Measurements from ENCODE around the gene SMIM13.

The SMIM13 gene

DNA sequence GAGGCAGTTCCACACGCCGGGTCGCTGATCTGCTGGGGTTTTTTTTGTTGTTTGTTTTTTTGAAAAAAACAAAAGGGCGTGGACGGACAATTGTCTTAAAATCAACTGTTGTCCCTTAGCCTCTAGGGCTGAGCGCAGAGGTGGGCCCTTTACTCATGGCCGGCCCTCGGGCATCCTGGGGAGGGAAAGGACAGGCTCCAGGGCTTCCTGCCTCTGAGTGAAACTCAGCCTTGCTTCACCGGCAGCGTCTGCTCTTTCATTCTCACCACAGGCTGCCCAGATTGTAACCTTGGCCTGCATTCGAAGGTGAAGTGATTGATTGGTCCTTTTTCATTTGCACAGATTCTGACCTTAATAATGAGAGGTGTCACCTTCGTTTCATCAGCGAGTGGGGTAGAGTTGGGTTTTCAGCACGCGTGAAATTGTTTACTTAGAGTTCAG is 797 bp downstream of the SMIM13 start:
- H3K4me3 ChIP-seq (ENCODE audit: low read depth, low read length): peak overlapping the region; percentile 85
- TF ChIP-seq, protein P1, sequence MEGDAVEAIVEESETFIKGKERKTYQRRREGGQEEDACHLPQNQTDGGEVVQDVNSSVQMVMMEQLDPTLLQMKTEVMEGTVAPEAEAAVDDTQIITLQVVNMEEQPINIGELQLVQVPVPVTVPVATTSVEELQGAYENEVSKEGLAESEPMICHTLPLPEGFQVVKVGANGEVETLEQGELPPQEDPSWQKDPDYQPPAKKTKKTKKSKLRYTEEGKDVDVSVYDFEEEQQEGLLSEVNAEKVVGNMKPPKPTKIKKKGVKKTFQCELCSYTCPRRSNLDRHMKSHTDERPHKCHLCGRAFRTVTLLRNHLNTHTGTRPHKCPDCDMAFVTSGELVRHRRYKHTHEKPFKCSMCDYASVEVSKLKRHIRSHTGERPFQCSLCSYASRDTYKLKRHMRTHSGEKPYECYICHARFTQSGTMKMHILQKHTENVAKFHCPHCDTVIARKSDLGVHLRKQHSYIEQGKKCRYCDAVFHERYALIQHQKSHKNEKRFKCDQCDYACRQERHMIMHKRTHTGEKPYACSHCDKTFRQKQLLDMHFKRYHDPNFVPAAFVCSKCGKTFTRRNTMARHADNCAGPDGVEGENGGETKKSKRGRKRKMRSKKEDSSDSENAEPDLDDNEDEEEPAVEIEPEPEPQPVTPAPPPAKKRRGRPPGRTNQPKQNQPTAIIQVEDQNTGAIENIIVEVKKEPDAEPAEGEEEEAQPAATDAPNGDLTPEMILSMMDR (IDR thresholded peaks at IDR 0.05; ENCODE audit: low read depth, low read length): no peak

DNA sequence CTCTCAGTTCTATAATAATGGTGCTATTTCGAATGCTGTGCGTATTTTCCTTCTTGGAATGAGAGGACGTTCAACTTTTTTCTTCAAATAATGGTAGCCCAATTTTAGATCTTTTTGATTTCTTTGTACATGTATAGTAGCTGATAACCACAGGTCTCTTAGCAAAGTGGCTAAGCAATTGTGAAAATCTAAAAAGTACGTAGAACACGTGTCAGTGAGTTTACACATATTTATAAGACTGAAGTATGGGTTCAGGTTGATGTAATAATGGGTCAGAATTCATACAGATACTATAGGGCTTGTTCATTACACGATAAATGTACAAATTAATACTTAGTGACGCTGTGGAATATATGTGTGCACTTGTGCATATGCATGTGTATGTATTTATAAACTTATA is 1.3 kb downstream of the SMIM13 start:
- H3K4me3 ChIP-seq (ENCODE audit: low read depth, low read length): peak overlapping the region; percentile 85
- TF ChIP-seq, protein P1 (IDR thresholded peaks at IDR 0.05; ENCODE audit: low read depth, low read length): no peak

DNA sequence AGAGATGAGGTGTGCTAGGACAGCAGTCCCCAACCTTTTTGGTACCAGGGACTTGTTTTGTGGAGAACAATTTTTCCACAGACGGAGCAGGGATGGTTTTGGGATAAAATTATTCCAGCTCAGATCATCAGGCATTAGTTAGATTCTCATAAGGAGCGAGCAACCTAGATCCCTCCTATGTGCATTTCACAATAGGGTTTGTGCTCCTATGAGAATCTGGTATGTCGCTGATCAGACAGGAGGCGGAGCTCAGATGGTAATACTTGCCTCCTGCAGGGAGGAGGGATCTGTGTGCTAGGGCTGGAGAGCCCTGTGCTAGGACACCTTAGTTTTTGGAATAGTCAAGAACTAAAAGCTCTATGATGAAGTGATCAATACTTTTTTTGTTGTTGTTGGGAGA is 2.5 kb downstream of the SMIM13 start:
- TF ChIP-seq, protein P1 (IDR thresholded peaks at IDR 0.05; ENCODE audit: low read depth, low read length): no peak
- H3K4me3 ChIP-seq (ENCODE audit: low read depth, low read length): peak overlapping the region; percentile 85

DNA sequence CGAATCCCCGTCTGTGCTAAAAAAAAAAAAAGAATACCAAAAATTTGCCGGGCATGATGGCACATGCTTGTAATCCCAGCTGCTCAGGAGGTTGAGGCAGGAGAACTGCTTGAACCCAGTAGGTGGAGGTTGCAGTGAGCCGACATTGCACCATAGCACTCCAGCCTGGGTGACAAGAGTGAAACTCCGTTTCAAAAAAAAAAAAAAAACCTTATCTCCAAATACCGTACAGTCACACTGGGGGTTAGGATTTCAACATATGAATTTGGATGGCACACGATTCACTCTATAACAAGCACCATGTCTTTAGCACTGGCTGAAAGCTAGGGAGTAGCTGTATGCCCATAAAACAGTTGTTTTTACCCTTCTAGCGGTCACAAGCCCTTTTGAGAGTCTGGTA is 3.8 kb downstream of the SMIM13 start:
- H3K4me3 ChIP-seq (ENCODE audit: low read depth, low read length): no peak overlapping the region
- TF ChIP-seq, protein P1 (IDR thresholded peaks at IDR 0.05; ENCODE audit: low read depth, low read length): no peak

DNA sequence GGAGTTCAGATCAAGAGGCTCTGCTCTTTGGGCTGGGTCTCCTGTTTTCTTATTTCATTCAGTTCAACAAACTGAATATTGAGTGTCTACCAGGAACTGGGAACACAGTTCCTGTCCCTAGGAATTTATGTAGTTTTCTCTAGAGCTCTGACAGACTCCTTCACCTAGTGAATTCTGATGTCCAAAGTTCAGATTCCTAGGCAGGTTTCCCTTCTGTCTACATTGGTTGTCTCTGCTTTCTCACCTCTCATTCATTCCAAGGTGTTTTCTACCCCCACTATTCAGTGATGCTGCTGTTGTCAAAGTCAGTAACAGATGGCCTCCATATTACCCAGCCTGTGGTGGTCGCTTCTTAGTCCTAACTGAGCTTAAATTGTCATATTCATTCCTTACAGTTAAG is 4.4 kb downstream of the SMIM13 start:
- no peak overlapping the region for H3K4me3 ChIP-seq (ENCODE audit: low read depth, low read length)
- TF ChIP-seq, protein P1 (IDR thresholded peaks at IDR 0.05; ENCODE audit: low read depth, low read length): no peak

DNA sequence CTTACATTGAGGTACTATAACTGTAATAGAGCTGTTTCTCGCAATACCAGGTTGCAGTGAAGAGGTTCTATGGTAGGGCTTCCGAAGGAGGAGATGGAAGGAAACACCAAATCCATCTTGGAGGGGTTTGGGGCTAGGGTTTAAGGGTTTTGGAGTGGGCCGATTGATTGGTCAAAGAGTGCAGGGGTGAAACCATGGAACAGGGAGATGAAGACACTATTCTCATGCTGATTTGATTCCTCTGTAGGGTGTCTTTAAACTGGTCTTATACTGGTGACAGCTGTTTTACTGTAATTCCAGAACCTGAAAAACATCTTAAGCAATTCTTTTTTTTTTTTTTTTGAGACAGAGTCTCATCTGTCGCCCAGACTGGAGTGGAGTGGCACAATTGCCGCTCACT is 7.8 kb downstream of the SMIM13 start:
- no peak overlapping the region for H3K4me3 ChIP-seq (ENCODE audit: low read depth, low read length)
- TF ChIP-seq, protein P1 (IDR thresholded peaks at IDR 0.05; ENCODE audit: low read depth, low read length): no peak

DNA sequence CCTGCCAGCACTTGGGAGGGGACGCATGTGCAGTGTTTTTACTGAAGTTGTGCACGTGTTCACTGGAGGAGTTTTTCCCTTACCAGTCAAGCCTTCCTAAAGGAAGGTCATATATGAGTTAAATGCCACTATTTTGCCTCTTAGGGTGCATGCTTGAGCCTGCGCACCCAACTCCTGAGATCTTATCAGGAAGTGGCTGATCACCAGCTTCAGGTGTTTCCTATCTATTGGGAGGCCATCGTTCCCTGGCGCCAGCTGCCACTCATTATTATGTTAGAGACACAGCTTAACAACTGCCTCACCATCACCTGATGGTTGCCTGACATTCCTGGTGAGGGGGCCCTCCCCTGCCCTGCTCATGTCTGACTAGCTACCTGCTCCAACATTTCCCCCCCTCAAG is 9.4 kb downstream of the SMIM13 start:
- H3K4me3 ChIP-seq (ENCODE audit: low read depth, low read length): no peak overlapping the region
- TF ChIP-seq, protein P1 (IDR thresholded peaks at IDR 0.05; ENCODE audit: low read depth, low read length): no peak

Data from WI38 (cell line).